OCI-M1 (cell line): Measurements from ENCODE around the gene MAP7D3.
A peak's percentile ranks its signal among the peaks of the same experiment; 100 is the strongest.
"Not testable (repeated sequence)": the region's sequence is repeated elsewhere in the genome, so short reads cannot be mapped to it uniquely, and the experiment has no call there.

Source experiments
- DNase-seq: peaks from one replicate; lab custom pipeline; 2025; lab: John Stamatoyannopoulos, UW

The MAP7D3 gene

GRCh38 chrX:136251041-136251991 lies at the start of gene MAP7D3:
TSS of gene MAP7D3 (minus strand) at chrX:136251400. CDS start at chrX:136251358, 42 bp downstream.
- peak; percentile 50 for DNase-seq

GRCh38 chrX:136300721-136301120 lies 49.5 kb upstream of the MAP7D3 start, which contains the start of gene ADGRG4:
TSS of gene ADGRG4 (plus strand) at chrX:136300963. CDS start at chrX:136308778, 7,815 bp downstream.
- DNase-seq = not testable (repeated sequence)

GRCh38 chrX:136295380-136295779 lies 44.2 kb upstream of the MAP7D3 start:
- no peak for DNase-seq

- DNase-seq = no peak
Observed at GRCh38 chrX:136292656-136293055, 41.5 kb upstream of the MAP7D3 start.

- DNase-seq = no peak
Observed at GRCh38 chrX:136291824-136292223, 40.6 kb upstream of the MAP7D3 start.

GRCh38 chrX:136286375-136286774 lies 35.2 kb upstream of the MAP7D3 start:
- DNase-seq = not testable (repeated sequence)

- DNase-seq = no peak
Observed at GRCh38 chrX:136275553-136275952, 24.4 kb upstream of the MAP7D3 start.

GRCh38 chrX:136273986-136274385 lies 22.8 kb upstream of the MAP7D3 start:
- DNase-seq = no peak

GRCh38 chrX:136272325-136272724 lies 21.1 kb upstream of the MAP7D3 start:
- peak; percentile 2 for DNase-seq

- DNase-seq = peak; percentile 10
Observed at GRCh38 chrX:136271300-136271699, 20.1 kb upstream of the MAP7D3 start.

GRCh38 chrX:136269921-136270320 lies 18.7 kb upstream of the MAP7D3 start:
- no peak for DNase-seq

- DNase-seq = peak; percentile 50
Observed at GRCh38 chrX:136268051-136269048, 17.1 kb upstream of the MAP7D3 start.

GRCh38 chrX:136266828-136267227 lies 15.6 kb upstream of the MAP7D3 start:
- DNase-seq = no peak

- DNase-seq = peak; percentile 13
Observed at GRCh38 chrX:136262812-136263315, 11.7 kb upstream of the MAP7D3 start.

GRCh38 chrX:136262243-136262642 lies 11.0 kb upstream of the MAP7D3 start:
- DNase-seq = no peak

- no peak for DNase-seq
Observed at GRCh38 chrX:136261321-136261720, 10.1 kb upstream of the MAP7D3 start.

- DNase-seq = no peak
Observed at GRCh38 chrX:136260776-136261175, 9.6 kb upstream of the MAP7D3 start.

- no peak for DNase-seq
Observed at GRCh38 chrX:136259543-136259942, 8.3 kb upstream of the MAP7D3 start.

- DNase-seq = no peak
Observed at GRCh38 chrX:136258951-136259350, 7.8 kb upstream of the MAP7D3 start.

GRCh38 chrX:136256026-136256425 lies 4.8 kb upstream of the MAP7D3 start:
- no peak for DNase-seq

- no peak for DNase-seq
Observed at GRCh38 chrX:136255541-136255940, 4.3 kb upstream of the MAP7D3 start.
